Measurements from ENCODE around the gene ANKK1.

ANKK1 gene

GRCh38 chr11:113444502-113445123 lies 57.0 kb downstream of the ANKK1 start:
- DNase-seq (ENCODE audit: low read depth): no peak
- no peak overlapping the region for H3K4me3 ChIP-seq (ENCODE audit: control insufficient read depth, low read depth, low read length)
- TF ChIP-seq CTCF (IDR thresholded peaks at IDR 0.05; ENCODE audit: control insufficient read depth, insufficient read depth, low read depth, low read length, missing control alignments): no peak

- no peak overlapping the region for H3K4me3 ChIP-seq (ENCODE audit: control insufficient read depth, low read depth, low read length)
- no peak for DNase-seq (ENCODE audit: low read depth)
- TF ChIP-seq CTCF (IDR thresholded peaks at IDR 0.05; ENCODE audit: control insufficient read depth, insufficient read depth, low read depth, low read length, missing control alignments): no peak
Observed at GRCh38 chr11:113446112-113446511, 58.5 kb downstream of the ANKK1 start.

- no peak overlapping the region for H3K4me3 ChIP-seq (ENCODE audit: control insufficient read depth, low read depth, low read length)
- TF ChIP-seq CTCF (IDR thresholded peaks at IDR 0.05; ENCODE audit: control insufficient read depth, insufficient read depth, low read depth, low read length, missing control alignments): no peak
- no peak for DNase-seq (ENCODE audit: low read depth)
Observed at GRCh38 chr11:113446938-113447337, 59.4 kb downstream of the ANKK1 start.

GRCh38 chr11:113447621-113448315 lies 60.2 kb downstream of the ANKK1 start:
- H3K4me3 ChIP-seq (ENCODE audit: control insufficient read depth, low read depth, low read length): no peak overlapping the region
- no peak for TF ChIP-seq CTCF (IDR thresholded peaks at IDR 0.05; ENCODE audit: control insufficient read depth, insufficient read depth, low read depth, low read length, missing control alignments)
- DNase-seq (ENCODE audit: low read depth): peak; percentile 42

- no peak for DNase-seq (ENCODE audit: low read depth)
- TF ChIP-seq CTCF (IDR thresholded peaks at IDR 0.05; ENCODE audit: control insufficient read depth, insufficient read depth, low read depth, low read length, missing control alignments): no peak
- no peak overlapping the region for H3K4me3 ChIP-seq (ENCODE audit: control insufficient read depth, low read depth, low read length)
Observed at GRCh38 chr11:113448316-113448677, 60.7 kb downstream of the ANKK1 start.

- no peak overlapping the region for H3K4me3 ChIP-seq (ENCODE audit: control insufficient read depth, low read depth, low read length)
- DNase-seq (ENCODE audit: low read depth): no peak
- TF ChIP-seq CTCF (IDR thresholded peaks at IDR 0.05; ENCODE audit: control insufficient read depth, insufficient read depth, low read depth, low read length, missing control alignments): no peak
Observed at GRCh38 chr11:113449743-113450142, 62.2 kb downstream of the ANKK1 start.

Measured in AG09309 (cell line).